Loucy (cell line): ENCODE measurements around the gene IGSF21.

Source experiments
- EZH2phosphoT487 ChIP-seq: fragments of 200-600 bp; IDR thresholded peaks from 2 replicates; pipeline ENCODE4 v1.6.1; 2018; ENCODE audit warnings: antibody characterized with exemption, mild to moderate bottlenecking, moderate library complexity, borderline replicate concordance
- TF ChIP-seq, protein P1 (sequence below): fragments of 200-600 bp; sonication (generic); conservative IDR thresholded peaks from 2 replicates; pipeline ENCODE4 v1.5.1; 2014; ENCODE audit warnings: mild to moderate bottlenecking, antibody characterized with exemption, low read length

DNA sequence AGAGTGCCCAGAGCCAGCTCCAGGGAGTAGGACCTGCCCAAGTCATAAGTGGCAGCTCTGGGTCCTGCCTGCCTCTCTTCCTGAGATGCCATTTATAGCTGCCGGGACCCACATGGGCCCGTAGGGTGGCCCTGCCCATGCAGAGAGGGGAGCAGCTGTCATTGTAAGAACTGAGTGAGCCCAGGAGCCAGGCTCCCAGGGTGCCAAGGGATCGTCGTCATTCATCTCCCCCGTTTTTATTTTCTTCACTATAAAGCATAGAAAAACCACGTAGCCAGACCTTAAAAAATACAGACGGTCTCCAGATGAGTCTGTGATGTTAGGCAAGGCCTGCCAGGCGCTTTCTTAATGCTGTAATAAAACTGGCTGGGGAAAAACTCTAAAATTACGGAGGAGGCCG is 90.7 kb downstream of the IGSF21 start:
- TF ChIP-seq, protein P1, sequence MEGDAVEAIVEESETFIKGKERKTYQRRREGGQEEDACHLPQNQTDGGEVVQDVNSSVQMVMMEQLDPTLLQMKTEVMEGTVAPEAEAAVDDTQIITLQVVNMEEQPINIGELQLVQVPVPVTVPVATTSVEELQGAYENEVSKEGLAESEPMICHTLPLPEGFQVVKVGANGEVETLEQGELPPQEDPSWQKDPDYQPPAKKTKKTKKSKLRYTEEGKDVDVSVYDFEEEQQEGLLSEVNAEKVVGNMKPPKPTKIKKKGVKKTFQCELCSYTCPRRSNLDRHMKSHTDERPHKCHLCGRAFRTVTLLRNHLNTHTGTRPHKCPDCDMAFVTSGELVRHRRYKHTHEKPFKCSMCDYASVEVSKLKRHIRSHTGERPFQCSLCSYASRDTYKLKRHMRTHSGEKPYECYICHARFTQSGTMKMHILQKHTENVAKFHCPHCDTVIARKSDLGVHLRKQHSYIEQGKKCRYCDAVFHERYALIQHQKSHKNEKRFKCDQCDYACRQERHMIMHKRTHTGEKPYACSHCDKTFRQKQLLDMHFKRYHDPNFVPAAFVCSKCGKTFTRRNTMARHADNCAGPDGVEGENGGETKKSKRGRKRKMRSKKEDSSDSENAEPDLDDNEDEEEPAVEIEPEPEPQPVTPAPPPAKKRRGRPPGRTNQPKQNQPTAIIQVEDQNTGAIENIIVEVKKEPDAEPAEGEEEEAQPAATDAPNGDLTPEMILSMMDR, result no peak
- TF ChIP-seq EZH2phosphoT487, result no peak
